ENCODE data around the gene SNX15.

The SNX15 gene

DNA sequence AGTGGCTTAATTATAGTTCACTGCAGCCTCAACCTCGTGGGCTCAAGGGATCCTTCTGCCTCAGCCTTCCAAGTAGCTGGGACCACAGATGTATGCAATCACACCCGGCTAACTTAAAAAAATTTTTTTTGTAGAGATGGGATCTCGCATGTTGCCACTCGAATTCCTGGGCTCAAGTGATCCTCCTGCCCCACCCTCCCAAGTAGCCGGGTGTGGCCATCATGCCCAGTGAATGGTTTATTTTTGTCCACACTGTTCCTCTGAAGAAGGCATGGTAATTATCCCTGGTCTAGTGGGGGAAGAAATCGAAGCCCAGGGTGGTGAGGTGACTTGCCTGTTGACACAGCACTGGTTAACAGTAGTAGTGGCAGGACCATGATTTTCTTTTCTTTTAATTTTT is 15.7 kb downstream of the SNX15 start:
- DNase-seq (ENCODE audit: extremely low read depth, insufficient read length), result no peak
- TF ChIP-seq CTCF (IDR thresholded peaks at IDR 0.05; ENCODE audit: insufficient read depth, low read length, poor library complexity, severe bottlenecking), result no peak
- H3K27me3 ChIP-seq (replicated peaks; ENCODE audit: control insufficient read depth, insufficient read depth, low read length), result no peaks in the 10 kb centered on the region
- H3K4me3 ChIP-seq (replicated peaks; ENCODE audit: low read depth, low read length), result no peak overlapping the region
- H3K36me3 ChIP-seq (ENCODE audit: control insufficient read depth, insufficient read depth, low read length), result peaks cover 13% of the 10 kb centered on the region

DNA sequence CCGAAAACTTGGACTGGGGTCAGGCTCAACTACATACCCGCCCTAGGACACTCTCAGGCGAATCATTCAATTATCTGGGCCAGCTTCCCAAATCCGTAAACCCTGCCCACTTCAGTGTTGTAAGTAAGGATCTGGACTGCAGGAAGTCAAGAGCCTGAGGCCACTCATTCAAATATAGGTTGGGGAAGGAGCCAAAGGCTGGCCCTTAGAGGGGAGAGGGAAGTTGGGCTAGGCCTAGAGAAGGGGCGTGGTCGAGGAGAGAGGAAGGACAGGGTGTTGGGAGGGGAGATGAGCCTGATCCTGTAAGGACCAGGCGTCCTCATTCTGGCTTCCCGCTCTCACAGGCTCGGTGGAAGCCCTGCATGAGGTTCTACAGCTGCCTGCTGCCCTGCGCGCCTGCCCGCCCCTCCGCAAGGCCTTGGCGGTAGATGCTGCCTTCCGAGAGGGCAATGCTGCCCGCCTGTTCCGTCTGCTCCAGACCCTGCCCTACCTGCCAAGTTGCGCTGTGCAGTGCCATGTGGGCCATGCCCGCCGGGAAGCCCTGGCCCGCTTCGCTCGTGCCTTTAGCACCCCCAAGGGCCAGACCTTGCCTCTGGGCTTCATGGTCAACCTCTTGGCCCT is 16.8 kb downstream of the SNX15 start:
- Histone ChIP-seq H3K27me3 (replicated peaks; ENCODE audit: control insufficient read depth, insufficient read depth, low read length) (no peaks in the 10 kb centered on the region), H3K4me3 (replicated peaks; ENCODE audit: low read depth, low read length) (no peak overlapping the region), H3K36me3 (ENCODE audit: control insufficient read depth, insufficient read depth, low read length) (peaks cover 9% of the 10 kb centered on the region)
- TF ChIP-seq CTCF (IDR thresholded peaks at IDR 0.05; ENCODE audit: insufficient read depth, low read length, poor library complexity, severe bottlenecking), result no peak
- no peak for DNase-seq (ENCODE audit: extremely low read depth, insufficient read length)

DNA sequence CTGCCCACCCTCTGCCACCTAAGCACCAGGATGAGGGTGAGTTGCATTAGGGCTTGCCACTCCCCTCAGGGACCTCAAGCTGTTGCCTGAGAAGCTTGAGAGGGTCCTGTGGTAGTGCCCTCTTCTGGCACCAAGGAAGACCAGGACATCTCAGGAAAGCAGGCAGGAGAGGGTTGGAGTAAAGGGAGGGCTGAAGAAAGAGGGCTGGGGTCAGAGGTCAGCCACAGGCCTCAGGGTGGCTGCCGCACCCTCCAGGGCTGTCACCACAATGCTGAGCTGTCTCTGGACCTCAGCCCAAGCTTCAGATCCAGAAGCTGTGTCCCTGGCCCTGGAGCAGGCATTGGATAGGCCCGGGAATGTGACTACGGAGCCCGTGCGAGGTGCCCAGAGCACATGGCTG is 17.8 kb downstream of the SNX15 start:
- Histone ChIP-seq H3K27me3 (replicated peaks; ENCODE audit: control insufficient read depth, insufficient read depth, low read length) (no peaks in the 10 kb centered on the region), H3K36me3 (ENCODE audit: control insufficient read depth, insufficient read depth, low read length) (peaks cover 9% of the 10 kb centered on the region), H3K4me3 (replicated peaks; ENCODE audit: low read depth, low read length) (no peak overlapping the region)
- TF ChIP-seq CTCF (IDR thresholded peaks at IDR 0.05; ENCODE audit: insufficient read depth, low read length, poor library complexity, severe bottlenecking), result no peak
- no peak for DNase-seq (ENCODE audit: extremely low read depth, insufficient read length)

GRCh38 chr11:65045728-65046127 is 18.5 kb downstream of the SNX15 start:
- TF ChIP-seq CTCF (IDR thresholded peaks at IDR 0.05; ENCODE audit: insufficient read depth, low read length, poor library complexity, severe bottlenecking), result no peak
- no peak for DNase-seq (ENCODE audit: extremely low read depth, insufficient read length)
- peaks cover 9% of the 10 kb centered on the region for H3K36me3 ChIP-seq (ENCODE audit: control insufficient read depth, insufficient read depth, low read length)
- no peak overlapping the region for H3K4me3 ChIP-seq (replicated peaks; ENCODE audit: low read depth, low read length)
- H3K27me3 ChIP-seq (replicated peaks; ENCODE audit: control insufficient read depth, insufficient read depth, low read length), result no peaks in the 10 kb centered on the region

DNA sequence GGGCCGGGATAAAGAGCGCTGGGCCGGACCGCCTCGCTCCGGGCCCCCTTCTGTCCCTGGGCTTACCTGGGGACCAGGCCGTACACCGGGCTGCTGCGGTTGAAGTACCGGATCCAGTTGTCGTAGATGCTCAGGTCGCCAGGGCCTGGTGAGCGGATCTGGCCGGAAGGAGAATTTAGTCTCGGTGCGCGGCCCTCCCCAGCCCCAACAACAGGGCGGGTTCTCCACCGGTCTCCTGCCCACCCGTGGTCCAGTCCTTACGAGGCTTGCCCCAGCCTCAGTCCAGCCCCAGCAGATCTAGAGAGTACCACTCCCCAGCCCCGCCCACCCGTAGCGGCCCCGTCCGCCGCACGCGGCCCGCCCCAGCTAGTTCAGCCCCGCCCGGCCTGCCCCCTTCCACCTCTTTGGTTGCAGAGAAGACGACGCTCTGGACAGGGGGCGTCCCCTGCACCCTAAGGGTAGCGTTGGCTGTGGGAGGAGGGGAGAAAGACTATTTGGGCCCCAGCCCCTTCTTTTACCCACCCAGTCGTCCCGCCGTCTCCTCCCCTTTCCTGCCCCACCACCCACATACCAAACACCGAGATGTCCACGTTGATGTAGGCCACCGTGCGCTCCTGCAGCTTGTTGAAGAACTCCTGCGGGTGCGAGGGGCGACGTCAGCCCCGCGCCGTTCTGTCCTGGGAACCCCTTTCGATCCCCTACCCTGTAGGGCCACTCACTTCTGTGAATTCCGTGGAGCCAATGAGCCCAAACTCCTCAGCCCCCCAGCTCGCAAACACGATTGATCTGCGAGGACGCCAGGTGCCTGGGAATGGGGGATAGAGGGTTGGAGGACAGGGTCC is 20.6 kb downstream of the SNX15 start:
- DNase-seq (ENCODE audit: extremely low read depth, insufficient read length), result no peak
- H3K4me3 ChIP-seq (replicated peaks; ENCODE audit: low read depth, low read length), result peak overlapping the region; percentile 17
- H3K27me3 ChIP-seq (replicated peaks; ENCODE audit: control insufficient read depth, insufficient read depth, low read length), result no peaks in the 10 kb centered on the region
- H3K36me3 ChIP-seq (ENCODE audit: control insufficient read depth, insufficient read depth, low read length), result peaks cover 9% of the 10 kb centered on the region
- TF ChIP-seq CTCF (IDR thresholded peaks at IDR 0.05; ENCODE audit: insufficient read depth, low read length, poor library complexity, severe bottlenecking), result no peak
